HG03108 (cell line): Measurements from ENCODE around the gene TIAM2.

Source experiments
- ATAC-seq: cut with Tn5 transposase; IDR thresholded peaks from one replicate; pipeline ENCODE4 v1.9.1; 2021; ENCODE audit warnings: moderate library complexity; ENCODE audit not compliant: unreplicated experiment

The TIAM2 gene

DNA sequence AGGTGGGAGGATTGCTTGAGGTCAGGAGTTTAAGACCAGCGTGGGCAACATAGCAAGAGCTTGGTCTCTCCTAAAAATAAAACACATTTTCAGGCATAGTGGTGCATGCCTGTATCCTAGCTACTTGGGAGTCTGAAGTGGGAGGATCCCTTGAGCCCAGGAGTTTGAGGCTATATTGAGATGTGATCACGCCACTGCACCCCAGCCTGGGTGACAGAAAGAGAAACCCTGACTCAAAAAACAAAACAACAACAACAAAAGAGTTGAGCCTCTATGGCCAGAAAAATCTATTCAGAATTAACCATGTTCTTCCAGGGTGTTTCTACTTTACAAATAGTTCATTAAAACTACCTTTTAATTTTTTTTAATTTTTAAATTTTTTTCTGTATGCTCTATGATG lies 60.6 kb downstream of the TIAM2 start:
- ATAC-seq, result no peak

- ATAC-seq, result no peak
Measured at GRCh38 chr6:155056756-155057155, 61.6 kb downstream of the TIAM2 start.

DNA sequence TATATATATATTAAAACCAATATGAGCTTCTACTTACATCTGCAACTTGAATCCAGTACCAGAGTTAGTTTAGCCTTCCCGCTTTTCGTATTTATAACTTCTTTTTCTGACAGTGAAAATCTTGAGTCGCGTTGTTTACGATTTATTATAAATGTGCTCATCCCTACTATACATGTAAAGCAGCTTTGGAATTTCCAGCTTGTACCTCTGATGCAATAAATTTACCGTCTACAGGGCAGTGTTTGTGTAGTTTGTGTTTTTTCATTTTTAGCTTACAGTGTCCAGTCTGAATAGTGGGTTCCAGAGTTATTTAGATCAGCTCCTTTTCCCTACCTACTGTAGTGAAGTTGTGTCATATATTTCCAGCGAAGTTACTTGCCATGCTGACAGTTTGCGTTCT lies 66.3 kb downstream of the TIAM2 start:
- ATAC-seq, result no peak

DNA sequence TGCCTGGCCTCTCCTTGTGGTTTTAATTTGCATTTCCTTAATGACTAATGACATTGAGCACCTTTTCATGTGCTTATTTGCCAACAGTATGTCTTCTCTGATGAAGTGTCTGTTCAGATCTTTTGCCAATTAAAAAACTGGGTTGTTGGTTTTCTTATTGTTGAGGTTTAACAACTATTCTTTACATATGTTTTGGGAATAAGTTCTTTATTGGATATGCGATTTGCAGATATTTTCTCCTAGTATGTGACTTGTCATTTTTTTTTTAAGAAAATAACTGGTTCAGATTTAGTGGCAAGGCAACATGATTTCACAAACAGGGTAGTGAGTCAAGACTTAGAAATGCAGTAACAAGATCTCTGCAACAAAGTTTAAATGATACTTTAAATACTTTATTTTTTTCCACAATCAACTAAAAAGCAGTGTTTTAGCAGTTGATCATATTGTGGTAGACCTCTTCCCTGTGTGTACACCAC lies 67.8 kb downstream of the TIAM2 start:
- ATAC-seq, result no peak

GRCh38 chr6:155064303-155064702 lies 69.2 kb downstream of the TIAM2 start:
- ATAC-seq, result no peak

DNA sequence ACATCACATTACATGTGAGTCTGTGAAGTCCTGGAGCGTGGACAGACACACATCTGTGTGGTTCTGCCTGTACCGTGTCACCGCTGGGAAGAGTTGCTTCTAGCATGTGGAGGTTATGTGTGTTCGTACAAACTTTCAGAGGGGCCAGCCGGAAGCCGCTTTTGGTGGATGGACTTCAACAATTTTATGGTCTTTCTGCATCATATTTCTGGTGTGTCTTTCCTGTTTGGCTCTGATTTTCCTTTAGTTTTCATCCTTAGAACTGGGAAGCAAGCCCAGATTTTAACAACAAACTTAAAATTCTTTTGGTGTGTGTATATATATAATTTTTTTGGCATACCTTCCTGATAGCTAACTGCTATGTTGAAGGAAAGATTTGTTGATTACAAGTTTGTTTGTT lies 71.2 kb downstream of the TIAM2 start:
- ATAC-seq, result no peak

DNA sequence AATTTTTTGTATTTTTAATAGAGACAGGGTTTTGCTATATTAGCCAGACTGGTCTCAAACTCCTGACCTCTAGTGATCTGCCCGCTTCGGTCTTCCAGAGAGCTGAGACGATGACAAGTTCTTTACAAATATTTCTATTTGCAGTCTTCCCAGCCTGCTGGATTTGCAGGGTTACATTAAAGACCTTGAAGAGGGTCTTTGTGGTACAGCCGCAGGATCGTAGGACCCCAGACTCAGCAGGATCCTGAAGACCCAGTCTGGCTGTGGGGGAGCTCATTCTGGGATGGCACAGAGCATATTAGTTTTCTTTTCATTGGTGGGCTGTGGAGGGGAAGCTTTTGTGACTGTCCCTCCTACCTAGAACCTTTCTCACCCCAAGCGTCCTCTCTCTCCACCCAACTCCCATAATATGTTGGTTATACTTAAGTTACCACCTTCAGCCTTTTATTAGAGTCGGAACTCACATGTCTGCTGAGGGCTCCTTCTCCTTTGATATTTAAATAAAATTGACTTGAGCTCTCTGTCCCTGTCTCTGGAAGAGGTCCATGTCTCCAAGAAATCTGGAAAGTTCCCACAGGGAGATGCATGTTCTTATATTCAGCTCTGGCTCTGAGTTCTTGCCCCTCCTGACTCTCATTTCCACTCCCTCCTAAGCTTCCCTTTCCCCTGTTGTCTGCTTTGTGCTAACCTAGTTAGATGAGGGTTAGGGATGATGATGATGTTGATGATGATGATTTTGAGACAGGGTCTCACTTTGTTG lies 72.0 kb downstream of the TIAM2 start:
- no peak for ATAC-seq

DNA sequence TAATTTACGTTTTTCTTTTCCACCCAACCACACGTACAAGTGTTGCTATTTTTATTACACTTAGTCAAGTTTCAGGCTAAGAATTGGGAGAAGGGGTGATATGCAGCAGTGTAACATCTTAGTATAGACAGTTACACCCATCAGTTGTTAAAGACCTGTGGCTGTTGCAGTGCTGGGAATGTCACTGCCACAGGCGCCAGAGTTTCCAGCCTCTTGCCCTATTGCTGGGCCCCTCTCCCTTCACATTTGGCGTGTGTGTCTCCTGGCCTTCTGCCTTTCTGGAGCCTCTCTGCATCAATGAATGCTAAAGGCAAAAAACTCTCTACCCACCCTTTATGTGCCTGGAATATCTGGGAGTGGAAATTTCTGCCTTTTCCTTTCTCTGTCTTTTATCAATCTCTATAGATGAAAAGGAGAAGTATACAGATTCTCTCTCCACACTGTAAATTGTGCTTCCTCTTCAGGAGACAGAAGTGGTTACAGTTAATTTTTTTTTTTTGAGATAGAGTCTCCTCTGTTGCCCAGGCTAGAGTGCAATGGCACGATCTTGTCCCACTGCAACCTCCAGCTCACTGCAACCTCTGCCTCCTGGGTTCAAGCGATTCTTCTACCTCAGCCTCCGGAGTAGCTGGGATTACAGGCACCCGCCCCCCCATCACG lies 73.0 kb downstream of the TIAM2 start:
- ATAC-seq, result no peak

- ATAC-seq, result no peak
Measured at GRCh38 chr6:155069543-155069942, 74.4 kb downstream of the TIAM2 start.

- ATAC-seq, result no peak
Measured at GRCh38 chr6:155075930-155076695, 81.0 kb downstream of the TIAM2 start.

DNA sequence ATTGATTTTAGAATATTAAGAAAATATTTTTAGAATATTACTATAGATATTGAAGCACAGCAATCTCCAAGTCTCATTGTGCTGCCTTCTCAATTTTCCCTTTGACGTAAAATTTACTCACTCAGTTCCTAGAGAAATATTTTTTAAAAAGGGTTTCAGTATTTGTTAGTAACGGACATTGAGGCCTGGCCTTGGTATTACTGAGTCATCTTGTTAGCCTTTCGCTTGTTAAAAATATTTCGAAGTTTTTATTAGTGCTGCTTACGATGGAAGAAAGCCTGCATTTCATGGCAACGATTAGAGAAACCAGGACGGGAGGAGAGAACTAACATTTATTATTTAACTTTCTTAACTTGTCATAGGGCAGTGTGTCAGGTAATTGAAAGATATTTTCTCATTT lies 82.2 kb downstream of the TIAM2 start:
- ATAC-seq, result no peak

- no peak for ATAC-seq
Measured at GRCh38 chr6:155077784-155078183, 82.7 kb downstream of the TIAM2 start.

GRCh38 chr6:155078331-155078745 lies 83.2 kb downstream of the TIAM2 start:
- no peak for ATAC-seq

DNA sequence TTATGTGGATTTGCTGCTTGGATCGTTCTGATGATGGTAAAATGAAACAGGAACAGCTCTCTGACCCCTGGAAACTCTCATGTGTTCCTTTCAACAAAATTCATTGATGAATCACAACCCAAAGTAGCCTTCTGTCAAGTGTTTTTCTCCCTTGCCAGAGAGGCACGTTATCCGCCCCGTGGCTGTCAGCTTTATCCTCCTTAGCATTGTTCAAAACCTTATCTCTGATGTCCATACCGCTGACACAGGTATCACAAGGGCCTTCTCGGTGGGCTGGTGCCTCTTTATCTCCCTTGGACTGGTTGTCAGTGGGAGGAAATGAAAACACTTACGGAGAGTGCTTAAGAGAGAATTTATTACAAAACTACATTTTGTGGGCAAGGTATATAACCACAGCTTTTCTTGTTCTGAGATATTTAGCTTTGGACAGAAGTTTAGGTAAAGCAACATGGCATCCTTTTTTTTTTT lies 84.9 kb downstream of the TIAM2 start:
- no peak for ATAC-seq

DNA sequence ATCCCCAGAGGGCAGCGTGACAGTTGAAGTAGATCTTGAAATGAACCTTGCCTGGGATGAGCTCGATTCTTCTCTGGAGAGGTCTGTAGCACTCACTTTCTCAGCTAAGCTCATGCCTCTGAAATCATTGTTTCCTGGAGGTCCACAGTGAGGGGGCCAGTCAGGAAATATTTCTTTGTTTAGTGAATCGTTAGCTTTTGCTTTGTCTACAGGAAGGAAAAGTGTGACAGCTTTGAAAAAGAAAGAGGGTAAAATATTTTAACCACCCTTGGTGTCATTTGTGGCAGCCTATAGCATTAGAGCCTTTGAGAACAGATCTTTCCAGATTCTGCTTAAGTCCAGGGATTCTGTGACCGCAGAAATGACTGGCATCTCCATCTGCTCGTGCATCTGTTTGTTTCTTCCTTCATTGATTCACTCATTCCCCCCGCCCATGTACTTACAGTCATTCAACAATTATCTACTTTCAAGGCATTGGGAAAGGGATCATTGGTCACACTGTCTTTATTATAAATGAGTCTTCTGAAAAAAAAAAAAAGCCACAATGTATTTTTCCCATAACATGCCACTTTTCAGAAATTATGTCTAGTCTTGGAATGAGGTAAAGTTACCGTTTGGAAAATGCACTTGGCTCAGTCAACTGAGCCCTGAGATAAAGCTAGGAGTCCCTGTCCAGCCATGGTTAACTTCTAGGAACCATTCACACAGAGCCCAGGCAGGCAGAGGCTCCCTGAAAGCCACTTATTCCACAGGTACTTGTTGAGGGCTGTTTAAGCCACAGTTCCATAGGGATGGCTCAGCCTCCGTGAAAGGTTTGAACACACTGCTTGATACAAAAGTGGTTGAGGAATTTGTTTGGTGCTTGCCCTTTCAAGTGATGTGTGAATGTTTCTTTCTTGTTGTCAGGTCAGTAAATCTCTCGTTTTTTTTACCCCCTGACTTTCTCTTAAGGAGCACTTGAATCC lies 86.0 kb downstream of the TIAM2 start:
- ATAC-seq, result no peak

- ATAC-seq, result no peak
Measured at GRCh38 chr6:155084431-155085123, 89.5 kb downstream of the TIAM2 start.

DNA sequence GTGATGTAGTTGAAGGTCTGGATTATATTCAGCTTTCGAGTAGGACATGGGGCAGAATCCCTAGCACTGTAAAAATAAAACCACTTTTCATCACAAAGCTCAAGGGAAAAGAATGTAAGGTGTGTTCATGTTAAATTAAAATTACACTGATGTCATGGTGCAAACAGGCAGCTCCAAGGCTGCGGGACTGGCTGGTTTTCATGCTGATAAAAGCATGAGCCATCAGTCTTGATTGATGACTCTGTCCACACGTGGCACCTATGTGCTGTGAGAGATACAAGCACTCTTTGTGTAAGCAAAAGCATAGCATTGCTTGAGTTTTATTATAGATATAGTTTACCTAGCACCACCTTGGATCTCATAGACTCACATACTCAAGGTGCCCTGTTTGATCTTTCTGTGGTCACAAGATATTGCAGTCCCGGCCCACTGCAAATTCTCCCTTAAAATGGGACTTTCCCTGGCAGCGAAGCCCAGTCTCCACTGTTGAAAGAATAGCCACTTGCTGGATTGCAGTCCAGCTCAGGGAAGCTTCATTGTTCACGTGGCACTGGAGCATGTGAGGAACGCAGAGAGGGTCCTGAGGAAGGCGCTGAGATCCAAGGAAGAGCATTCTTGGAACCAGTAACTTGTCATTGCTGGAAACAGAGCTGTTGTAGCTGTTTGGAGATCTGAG lies 90.6 kb downstream of the TIAM2 start:
- ATAC-seq, result no peak

GRCh38 chr6:155088856-155089255 lies 93.7 kb downstream of the TIAM2 start:
- peak; percentile 84 for ATAC-seq

GRCh38 chr6:155089746-155090145 lies 94.6 kb downstream of the TIAM2 start:
- ATAC-seq, result no peak
